HG03103 (cell line): ENCODE data around the gene ARHGEF10L.
"Not testable (repeated sequence)": the region's sequence is repeated elsewhere in the genome, so short reads cannot be mapped to it uniquely, and the experiment has no call there.

Experiments
- ATAC-seq: cut with Tn5 transposase; IDR thresholded peaks from one replicate; pipeline ENCODE4 v1.9.1; 2021; ENCODE audit warnings: low read depth; ENCODE audit not compliant: unreplicated experiment

Gene ARHGEF10L

GRCh38 chr1:17606826-17607440, 67.4 kb downstream of the ARHGEF10L start:
- no peak for ATAC-seq

- no peak for ATAC-seq
Measured at GRCh38 chr1:17607644-17608581, 68.4 kb downstream of the ARHGEF10L start.

- no peak for ATAC-seq
Measured at GRCh38 chr1:17609529-17609928, 70.0 kb downstream of the ARHGEF10L start.

DNA sequence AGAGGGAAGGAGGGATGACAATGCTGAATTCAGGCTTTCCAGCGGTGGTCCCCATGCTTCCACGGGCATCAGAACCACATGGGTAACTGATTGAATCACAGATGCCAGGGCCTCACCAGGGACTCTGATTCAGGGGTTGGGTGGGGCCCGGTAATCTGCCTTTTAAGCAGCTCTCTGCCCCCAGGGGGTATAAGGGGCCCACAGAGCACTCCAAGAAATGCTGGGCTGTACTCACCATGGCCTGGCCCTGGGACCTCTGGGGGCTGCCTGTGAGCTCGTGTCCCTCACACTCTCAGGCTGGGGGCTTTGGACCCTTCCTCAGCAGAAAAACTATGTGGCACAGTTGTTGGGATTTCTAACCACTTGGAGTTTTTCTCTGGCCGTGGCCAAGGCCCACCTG, 70.6 kb downstream of the ARHGEF10L start:
- no peak for ATAC-seq

- no peak for ATAC-seq
Measured at GRCh38 chr1:17610713-17611112, 71.2 kb downstream of the ARHGEF10L start.

DNA sequence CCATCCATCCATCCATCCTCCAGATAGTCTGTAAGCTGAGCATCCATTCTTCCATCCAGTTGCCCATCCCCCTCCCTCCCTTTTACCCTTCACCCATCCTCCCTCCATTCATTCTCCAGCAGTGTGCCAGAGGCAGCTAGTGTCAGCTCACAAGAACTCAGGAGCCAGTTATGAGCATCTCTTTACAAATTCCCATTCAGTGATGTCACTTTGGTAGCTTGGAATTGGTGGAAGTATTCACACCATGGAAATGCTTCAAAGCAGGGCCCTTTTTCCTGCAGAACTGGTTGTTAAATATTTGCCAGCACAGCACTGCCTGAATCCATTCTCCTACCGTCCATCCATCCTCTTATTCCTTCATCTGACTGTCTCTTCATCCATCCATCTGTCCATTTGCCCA, 72.5 kb downstream of the ARHGEF10L start:
- ATAC-seq, result no peak

GRCh38 chr1:17612831-17613230, 73.3 kb downstream of the ARHGEF10L start:
- ATAC-seq, result no peak

DNA sequence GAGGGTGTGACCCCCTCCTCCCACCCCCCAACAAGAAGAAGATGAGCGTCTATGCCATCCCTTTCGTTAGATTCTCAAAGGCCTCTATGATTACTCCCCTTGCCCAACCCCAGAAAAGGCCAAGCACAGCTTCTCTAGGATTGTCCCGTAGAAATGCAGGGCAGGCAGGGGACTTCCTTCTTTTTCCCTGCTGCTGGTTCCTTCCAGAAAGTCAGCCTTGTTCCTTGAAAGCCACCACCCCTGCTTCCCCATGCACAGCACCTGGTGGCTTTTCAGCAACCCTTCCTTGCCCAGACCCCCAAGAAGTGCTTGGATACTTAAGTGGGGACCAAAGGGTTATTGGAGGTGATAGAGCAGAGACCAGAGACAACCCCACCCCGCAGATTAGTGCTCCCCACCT, 75.1 kb downstream of the ARHGEF10L start:
- ATAC-seq, result no peak

- no peak for ATAC-seq
Measured at GRCh38 chr1:17615157-17615556, 75.7 kb downstream of the ARHGEF10L start.

- ATAC-seq, result no peak
Measured at GRCh38 chr1:17615959-17616358, 76.5 kb downstream of the ARHGEF10L start.

DNA sequence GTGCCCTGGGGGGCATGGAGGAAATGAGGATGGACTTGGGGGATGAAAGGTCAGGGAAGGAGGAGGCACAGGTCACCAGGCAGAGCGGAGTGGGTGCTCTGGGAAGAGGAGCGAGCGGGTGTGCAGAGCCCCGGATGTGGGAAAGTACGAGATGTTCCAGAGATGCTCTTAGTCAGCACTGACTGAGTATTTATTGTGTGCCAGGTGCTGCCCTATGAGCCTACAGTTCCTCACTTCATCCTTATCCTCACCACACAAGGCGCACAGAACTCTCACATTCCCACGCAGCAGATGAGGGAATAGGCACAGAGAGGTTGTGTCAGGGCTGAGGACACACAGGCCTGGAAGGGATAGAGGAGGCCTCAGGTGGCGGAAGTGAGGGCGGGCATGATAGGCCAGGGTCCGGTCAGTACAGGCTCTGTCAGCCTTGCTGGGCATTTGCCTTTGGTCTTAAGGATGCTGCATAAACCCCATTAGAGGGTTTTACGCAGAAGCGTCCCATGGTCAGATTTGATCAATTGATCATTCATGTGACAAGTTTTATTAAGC, 77.3 kb downstream of the ARHGEF10L start:
- no peak for ATAC-seq

GRCh38 chr1:17617787-17618557, 78.5 kb downstream of the ARHGEF10L start:
- ATAC-seq, result no peak

GRCh38 chr1:17618558-17619247, 79.2 kb downstream of the ARHGEF10L start:
- no peak for ATAC-seq

GRCh38 chr1:17620448-17620847, 81.0 kb downstream of the ARHGEF10L start:
- no peak for ATAC-seq

- ATAC-seq, result no peak
Measured at GRCh38 chr1:17621691-17622090, 82.2 kb downstream of the ARHGEF10L start.

- no peak for ATAC-seq
Measured at GRCh38 chr1:17622823-17623222, 83.3 kb downstream of the ARHGEF10L start.

DNA sequence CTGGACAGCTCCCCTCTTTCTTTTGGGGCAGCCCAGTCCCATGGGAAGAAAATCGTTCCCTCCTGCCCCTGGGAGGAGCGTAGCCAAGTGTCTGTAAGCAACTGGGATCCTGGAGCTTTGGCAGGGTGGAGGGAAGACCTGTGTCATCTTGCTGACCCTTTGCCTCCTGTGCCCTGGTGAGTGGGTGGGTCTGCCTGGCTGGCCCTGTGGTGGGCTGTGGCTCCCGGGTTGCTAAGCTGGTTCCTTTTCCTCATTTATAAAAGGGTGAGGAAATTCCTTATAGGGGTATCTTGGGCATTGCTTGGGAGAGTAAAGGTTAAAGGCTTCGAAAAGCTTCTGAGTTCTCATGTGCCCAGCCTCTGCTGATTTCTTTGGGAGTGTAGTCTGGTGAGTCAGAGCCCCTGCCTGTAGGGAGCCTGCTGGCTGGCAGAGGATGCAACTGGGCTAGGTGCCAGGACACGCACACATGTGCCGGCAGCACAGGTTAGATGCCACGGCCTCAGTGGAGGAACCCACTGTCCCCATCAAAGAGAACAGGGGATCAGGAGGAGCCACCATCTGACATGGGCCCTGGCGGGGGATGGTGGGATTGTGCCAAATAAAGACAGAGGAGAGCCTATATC, 85.2 kb downstream of the ARHGEF10L start:
- ATAC-seq, result no peak

GRCh38 chr1:17627239-17628052, 87.9 kb downstream of the ARHGEF10L start:
- no peak for ATAC-seq

DNA sequence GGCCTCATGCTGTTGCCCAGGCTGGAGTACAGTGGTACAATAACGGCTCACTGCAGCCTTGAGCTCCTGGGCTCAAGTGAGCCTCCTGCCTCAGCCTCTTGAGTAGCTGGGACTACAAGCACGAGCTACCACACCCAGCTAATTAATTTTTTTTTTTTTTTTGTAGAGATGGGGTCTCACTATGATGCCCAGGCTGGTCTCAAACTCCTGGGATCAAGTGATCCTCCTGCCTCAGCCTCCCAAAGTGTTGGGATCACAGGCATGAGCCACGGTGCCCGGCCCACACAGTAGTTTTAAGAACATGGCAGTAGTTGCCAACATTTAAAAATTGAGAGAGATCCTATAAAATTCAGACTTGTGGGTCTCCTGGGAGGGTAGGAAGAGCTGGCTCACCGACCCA, 89.5 kb downstream of the ARHGEF10L start:
- ATAC-seq, result not testable (repeated sequence)
